Stimulated activated CD4-positive, alpha-beta T cell treated with anti-CD3 and anti-CD28 coated beads, Interleukin-15, amount 100 ng/mL, for 48 hours (primary cell): ENCODE results near the gene KIAA1217.
A peak's percentile ranks its signal among the peaks of the same experiment; 100 is the strongest.
"Not testable (repeated sequence)": the region's sequence is repeated elsewhere in the genome, so short reads cannot be mapped to it uniquely, and the experiment has no call there.

Experiments used
- DNase-seq, 2 donors: peaks; one replicate each; pipeline ENCODE4 v3.0.0-alpha.2; 2020; ENCODE audit warnings: low read depth in 2 of 2

KIAA1217 gene

GRCh38 chr10:24465124-24465874 lies 256.4 kb downstream of the KIAA1217 start:
- DNase-seq: no peak

DNA sequence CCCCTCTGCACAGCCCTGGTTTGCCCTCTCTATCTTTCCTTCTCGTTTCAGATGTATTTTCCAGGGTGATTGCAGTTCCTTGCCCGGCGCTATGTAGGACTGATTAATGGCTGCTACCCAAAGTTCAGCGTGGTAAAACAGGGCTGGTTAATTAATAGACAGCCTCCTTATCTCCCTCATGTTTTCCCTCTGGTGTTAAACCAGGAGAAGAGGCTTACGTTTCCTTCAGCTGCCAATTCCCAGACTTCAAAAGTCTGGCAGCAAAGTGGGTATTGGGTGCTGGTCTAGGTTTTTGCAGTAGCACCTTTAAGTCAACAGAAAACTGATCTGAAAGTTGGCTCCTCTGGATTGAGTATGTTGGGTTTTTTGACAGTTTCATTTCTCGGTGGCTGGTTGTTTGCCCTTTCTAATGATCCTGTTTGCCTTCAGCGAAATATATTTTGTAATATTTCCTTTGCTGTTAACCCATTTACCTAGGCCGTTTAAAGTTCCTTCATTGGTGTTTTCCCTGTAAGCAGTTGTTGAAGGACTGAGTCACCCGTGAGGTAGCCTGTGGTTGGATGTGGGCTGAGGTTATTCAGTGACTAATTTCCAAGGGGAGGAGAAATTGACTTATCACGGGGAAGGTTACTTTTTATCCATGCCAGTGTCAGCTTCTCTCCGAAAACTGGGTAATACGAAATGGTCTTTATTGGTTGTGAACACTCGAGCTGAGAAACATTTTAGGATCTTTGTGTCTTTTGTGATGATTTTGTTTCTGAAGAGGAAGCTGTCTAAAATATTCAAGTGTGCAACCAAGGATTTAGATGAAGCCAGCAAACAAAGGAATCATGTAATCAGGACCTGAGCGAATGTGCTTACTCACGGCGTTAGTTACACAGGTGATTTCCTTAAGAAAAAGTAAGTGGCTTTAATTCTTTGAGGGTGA lies 257.2 kb downstream of the KIAA1217 start:
- DNase-seq: peak; percentile 33 to 43

- no peak for DNase-seq
Measured at GRCh38 chr10:24467136-24467535, 258.2 kb downstream of the KIAA1217 start.

DNA sequence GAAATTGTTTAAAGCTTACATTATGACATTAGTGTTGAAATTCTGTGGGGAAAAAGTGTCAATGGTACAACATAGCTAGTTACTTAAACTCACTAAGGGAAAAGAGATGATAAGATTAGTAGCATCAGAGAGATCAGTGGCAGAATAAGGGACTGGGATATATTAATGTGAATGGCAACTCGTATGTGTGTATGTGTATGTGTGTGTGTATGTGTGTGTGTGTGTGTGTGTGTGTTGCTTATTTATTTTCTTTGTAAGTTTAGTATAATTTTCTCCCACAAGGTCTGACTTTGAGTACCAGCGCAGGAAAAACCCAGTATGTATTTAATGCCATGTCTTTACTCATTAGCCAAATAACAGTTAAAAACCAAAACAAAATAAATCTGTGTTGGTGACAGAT lies 258.7 kb downstream of the KIAA1217 start:
- no peak for DNase-seq

DNA sequence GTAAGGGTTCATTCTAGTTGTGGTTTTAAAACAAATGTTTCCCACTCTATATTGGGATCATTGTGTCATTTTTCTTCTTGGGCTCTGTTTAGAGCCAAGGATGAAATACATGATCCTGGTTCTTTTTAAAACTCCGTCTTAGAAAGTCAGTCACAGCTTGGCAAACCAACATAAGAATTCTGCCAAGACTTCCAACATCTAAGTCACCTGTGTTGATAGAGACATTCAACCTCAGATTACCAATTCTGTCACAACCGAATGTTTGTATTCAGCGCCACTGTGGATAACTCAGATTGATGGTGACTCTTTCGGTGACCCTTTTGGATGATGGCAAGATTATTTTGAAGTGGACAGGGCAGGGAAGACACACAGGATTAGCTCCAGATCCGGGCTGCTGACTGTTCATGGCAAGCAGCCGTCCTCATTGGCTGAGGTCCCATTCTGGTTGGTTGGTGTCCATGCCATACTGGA lies 259.4 kb downstream of the KIAA1217 start:
- no peak for DNase-seq

GRCh38 chr10:24469993-24470392 lies 261.1 kb downstream of the KIAA1217 start:
- DNase-seq: no peak

DNA sequence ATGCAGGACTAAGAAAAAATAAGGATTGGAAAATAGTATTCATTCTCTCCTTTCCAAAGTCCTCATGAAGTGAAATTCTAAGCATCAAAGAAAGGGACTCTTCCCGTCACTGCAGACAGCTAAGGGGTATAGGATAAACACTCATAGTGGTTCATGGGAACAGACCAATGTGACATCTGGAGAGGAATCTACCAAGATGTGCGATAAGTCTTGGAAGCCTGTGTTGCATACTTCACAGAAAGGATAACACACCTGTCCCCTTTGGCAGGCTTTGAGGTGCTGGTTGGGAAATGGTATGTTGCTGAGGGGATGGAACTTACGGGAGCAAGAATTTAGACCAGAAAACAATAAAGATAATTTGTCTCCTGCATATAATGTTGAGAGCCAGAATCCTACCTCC lies 266.7 kb downstream of the KIAA1217 start:
- DNase-seq: no peak

DNA sequence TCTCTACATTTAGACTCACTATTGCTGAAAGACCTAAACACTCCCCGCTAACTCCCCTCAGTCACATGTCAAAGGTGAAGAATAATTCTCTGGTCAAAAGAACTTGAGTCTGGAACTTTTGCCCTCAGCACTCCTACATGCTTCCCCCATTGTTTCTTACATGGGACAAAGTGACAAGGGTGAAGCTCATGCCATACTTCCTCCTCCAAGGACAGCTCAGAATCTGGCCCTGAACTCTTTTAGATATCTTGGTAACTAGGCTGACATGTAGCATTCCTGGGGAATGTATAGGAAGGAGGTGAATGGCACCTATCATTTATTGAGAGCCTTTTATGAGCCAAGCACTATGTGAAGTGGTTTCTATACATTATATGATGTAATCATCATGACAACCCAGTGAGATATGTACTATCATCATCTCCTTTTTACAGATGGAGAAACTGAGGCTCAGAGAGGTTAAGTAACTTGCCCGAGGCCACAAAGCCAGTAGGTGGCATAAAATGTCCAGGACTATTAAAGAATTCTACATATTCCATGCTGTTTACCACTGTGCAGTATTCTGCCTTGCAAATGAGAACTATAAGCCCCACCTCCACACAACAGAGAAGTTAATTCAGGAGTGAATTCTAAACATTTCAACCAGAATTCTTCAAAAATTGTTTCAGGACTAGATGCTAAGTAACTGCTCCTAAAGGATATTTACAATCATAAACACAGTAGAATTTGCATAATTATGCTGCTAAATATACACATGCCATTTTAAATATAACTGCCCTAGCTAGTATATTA lies 268.2 kb downstream of the KIAA1217 start:
- no peak for DNase-seq

GRCh38 chr10:24477915-24478314 lies 269.0 kb downstream of the KIAA1217 start:
- no peak for DNase-seq

DNA sequence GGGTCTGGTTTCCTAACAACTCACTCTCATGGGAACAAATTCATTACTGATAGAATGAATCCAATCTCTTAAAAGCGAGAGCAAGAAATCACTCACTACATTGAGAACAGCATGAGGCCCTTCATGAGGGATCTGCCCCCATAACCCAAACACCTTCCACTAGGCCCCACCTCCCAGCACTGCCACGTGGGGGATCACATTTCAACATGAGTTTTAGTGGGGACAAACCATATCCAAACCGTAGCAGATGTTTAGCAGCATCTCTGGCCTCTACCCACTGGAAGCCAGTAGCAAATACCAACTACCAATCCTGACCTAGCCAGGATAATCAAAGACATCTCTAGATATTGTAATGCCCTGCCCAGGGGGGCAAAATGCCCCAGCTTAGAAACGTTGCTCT lies 270.9 kb downstream of the KIAA1217 start:
- DNase-seq: no peak

DNA sequence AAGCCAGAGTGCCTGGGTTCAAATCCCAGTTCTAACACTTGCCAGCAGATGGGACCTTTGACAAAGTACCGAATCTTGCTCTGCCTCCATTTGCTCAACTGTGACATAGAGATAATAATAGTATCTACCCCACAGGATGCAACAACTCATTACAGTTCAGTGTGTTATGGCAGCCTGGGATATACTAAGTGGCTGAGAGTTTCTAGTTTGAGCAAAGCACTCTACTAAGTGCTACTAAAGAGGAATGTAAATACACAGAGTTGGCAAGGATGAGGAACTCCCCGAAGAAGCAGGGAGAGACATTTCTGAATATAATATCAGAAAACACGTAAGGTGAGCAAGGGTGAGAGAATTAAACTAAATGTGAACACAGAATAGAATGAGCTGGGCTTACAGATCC lies 271.5 kb downstream of the KIAA1217 start:
- no peak for DNase-seq

- no peak for DNase-seq
Measured at GRCh38 chr10:24481241-24481640, 272.3 kb downstream of the KIAA1217 start.

DNA sequence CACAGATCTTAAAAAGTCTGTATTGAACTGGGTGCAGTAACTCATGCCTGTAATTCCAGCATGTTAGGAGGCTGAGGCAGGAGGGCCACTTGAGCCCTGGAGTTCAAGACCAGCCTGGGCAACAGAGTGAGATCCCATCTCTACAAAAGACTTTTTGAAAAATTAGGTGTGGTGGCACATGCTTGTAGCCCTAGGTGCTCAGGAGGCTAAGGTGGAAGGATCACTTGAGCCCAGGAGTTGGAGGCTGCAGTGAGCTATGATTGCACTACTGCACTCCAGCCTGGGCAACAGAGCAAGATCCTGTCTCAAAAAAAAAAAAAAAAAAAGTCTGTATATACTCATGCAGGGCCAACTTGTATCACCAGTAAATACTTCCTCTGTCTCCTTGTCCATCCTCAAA lies 273.8 kb downstream of the KIAA1217 start:
- not testable (repeated sequence) for DNase-seq

GRCh38 chr10:24483701-24484100 lies 274.8 kb downstream of the KIAA1217 start:
- peak in 1 of 2 donors; percentile 5 for DNase-seq

GRCh38 chr10:24484771-24485170 lies 275.8 kb downstream of the KIAA1217 start:
- no peak for DNase-seq

DNA sequence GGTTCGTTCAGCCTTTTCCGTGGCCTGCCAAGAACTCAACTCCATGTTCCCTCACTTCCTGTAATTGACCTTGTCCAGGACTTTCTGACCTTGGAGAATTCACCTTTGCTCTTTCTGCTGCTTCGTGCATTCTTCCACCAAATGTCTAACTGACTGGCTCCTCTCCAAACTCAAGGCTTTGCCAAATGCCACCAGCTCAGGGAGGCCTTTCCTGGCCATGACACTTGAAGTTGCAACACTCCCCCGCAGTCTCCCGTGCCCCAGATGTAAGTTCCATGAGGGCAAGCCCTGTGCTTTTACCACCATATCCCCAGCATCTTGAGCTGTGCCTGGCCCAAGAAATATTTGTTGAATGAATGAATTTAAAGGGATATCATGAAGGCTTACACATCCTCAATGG lies 276.4 kb downstream of the KIAA1217 start:
- DNase-seq: no peak

DNA sequence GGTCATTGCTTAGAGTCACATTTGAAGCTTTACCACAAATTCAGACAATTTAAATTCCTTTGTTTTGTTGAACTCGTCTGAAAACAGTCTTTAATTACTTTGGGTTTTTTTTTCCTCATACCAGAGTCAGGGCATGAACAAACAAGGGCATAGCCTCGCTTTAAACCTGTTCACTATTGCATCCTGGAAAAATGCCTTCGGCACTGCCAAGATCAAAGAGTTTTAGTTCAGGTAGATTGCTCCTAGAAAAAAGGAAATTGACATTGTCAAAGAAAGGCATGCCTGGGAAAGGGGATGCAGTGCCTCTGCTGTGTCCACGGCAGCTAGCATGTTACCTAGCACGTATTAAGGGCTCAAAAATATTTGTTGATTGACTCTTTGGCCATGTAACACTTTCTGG lies 279.7 kb downstream of the KIAA1217 start:
- no peak for DNase-seq

- DNase-seq: no peak
Measured at GRCh38 chr10:24493165-24493564, 284.2 kb downstream of the KIAA1217 start.

DNA sequence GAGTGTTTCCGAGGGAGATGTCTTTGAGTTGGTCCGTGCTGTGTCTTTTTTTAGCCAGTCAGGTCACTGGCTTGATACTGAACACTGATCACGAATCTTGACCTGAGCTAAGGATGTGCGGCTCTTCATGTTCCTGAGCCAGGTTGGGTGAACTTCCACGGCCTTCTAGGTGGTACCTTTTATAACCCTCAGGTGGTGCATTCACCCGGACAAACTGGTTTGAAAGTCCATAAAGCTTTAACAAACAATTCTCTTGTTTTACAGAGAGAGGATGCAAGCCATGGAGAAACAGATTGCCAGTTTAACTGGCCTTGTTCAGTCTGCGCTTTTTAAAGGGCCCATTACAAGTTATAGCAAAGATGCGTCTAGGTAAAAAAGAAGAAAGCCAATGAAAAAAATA lies 285.3 kb downstream of the KIAA1217 start:
- no peak for DNase-seq

DNA sequence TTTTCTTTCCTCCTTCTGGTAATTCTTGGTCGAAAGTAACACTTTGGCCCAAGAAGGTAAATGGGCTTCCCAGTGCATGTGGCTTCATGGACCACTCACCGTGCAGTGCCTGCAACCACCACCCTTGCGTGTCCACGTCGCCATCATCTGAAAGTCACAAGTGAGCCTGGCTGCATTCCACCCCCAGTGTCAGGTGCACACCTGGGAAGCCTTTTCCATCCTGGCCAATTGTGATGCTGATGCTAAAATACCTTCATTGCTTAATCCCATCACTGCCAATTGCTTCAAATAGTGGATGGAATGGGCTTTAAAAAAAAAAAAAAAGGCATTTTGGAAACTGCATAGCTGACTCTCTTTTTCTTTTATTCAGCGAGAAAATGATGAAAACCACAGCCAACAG lies 285.8 kb downstream of the KIAA1217 start:
- no peak for DNase-seq

- DNase-seq: no peak
Measured at GRCh38 chr10:24495666-24496460, 286.9 kb downstream of the KIAA1217 start.
